ENCODE measurements around the gene MPRIP. TPM values are rescaled to one million over a fixed set of nuclear protein-coding genes. Genes with fewer than 3 reads are reported as not detected.

The MPRIP gene
- total RNA-seq, 4 donors from 2014 or later: 68.7 to 168 (median 99.7) TPM

GRCh38 chr17:17078832-17079231, 36.6 kb downstream of the MPRIP start:
- no peak for TF ChIP-seq CTCF (IDR thresholded peaks at IDR 0.05; ENCODE audit: low read depth)

GRCh38 chr17:17079336-17079735, 37.1 kb downstream of the MPRIP start:
- TF ChIP-seq CTCF (IDR thresholded peaks at IDR 0.05; ENCODE audit: low read depth): no peak

DNA sequence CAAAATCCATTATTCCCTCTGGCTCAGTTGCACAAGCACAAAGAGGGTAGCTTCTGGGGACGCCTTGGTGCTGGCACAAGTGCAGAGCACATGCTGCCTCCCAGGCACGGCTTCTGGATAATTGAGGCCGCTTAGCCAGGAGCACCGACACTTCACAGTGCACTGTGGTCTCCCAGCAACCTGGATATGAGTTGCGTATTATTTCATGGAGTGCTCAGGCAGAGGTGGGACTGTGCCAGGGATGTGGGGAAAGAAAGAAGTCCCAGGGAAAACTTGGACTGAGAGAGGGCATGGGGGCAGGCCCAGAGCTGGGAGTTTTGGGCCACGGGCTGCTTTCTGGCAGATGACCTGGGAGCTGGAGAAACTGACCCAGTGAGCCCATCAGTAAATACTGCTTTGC, 37.5 kb downstream of the MPRIP start:
- no peak for TF ChIP-seq CTCF (IDR thresholded peaks at IDR 0.05; ENCODE audit: low read depth)

- no peak for TF ChIP-seq CTCF (IDR thresholded peaks at IDR 0.05; ENCODE audit: low read depth)
Measured at GRCh38 chr17:17080181-17080631, 37.9 kb downstream of the MPRIP start.

DNA sequence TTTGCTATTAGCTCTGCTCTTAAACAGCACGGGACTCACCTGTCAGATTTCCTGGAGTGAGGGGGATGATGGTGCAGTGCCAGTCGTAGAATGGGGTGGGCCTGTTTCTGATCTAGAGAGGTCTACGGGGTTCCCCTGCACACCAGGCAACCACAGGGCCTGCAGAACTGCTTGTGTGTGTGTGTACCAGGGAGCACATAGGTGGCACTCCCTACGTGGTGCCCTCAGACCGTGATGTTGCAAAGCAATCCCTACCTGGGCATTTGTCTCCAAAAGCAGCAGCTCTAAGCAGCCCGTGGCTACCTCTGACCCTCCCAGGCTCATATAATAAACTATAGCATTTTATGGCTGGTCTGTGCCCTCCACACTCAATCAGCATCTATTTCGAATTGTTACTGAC, 38.5 kb downstream of the MPRIP start:
- TF ChIP-seq CTCF (IDR thresholded peaks at IDR 0.05; ENCODE audit: low read depth): no peak

DNA sequence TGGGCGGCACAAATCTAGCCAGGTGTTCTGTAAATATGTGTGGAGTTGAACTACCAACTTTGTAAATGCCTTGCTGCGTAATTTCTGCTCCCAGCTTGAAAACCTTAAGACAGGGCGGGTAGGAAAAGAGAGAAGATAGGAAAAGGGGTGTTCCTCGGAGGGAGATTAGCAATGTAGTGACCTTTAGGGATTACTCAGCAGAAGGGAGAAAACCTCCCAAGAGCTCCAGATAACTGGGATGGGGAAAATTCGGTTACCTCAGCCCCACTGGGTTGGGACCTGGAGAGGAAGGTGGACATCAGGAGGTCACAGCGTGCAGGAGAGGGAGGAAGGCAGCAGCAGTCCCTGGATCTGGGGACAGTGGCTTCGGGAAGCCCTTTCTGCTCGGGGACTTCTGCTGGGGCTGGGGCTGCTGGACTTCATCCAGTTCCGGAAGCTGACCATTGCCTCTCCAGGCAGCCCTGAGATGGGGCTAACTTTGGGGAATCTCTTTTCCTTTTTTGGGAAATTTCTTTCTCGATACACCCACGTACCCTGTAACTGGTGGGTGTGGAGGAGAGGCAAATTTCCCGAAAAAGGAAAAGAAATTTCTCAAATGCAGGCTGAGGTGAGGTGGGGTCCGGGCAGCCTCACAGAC, 39.2 kb downstream of the MPRIP start:
- no peak for TF ChIP-seq CTCF (IDR thresholded peaks at IDR 0.05; ENCODE audit: low read depth)

DNA sequence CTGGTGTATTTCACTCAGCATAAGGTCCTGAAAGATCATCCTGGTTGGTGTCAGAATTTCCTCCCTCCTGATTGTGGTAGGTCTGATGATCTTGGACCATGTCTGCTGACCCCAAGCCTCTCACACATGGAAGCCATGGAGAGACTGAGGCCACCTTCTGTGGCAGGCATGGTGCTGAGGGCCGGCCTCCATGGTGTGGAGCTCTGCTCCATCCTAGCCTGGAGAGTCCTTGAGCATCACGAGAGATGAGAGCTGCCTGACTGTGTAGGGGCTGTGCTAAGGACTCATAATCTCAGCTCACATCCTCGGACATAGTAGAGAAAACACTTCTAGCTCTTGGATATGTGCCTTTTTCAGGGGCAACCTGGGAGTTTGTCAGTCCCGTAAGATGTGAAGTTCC, 40.6 kb downstream of the MPRIP start:
- no peak for TF ChIP-seq CTCF (IDR thresholded peaks at IDR 0.05; ENCODE audit: low read depth)

Data from subcutaneous adipose tissue (tissue), 4 donors.